Fibroblast of the conjunctiva (primary cell): ENCODE data around the gene RPS6KL1.

Experiments
- DNase-seq: peaks from one replicate; pipeline ENCODE4 v3.0.0-alpha.2; 2010; ENCODE audit warnings: low read depth

Gene RPS6KL1

GRCh38 chr14:74912801-74913200 is 10.3 kb downstream of the RPS6KL1 start:
- no peak for DNase-seq

- DNase-seq = no peak
Observed at GRCh38 chr14:74912111-74912510, 10.9 kb downstream of the RPS6KL1 start.

GRCh38 chr14:74911704-74912103 is 11.4 kb downstream of the RPS6KL1 start:
- DNase-seq = no peak

- no peak for DNase-seq
Observed at GRCh38 chr14:74911221-74911620, 11.8 kb downstream of the RPS6KL1 start.

- DNase-seq = no peak
Observed at GRCh38 chr14:74910556-74910955, 12.5 kb downstream of the RPS6KL1 start.

GRCh38 chr14:74909911-74910310 is 13.1 kb downstream of the RPS6KL1 start:
- no peak for DNase-seq

GRCh38 chr14:74909501-74909900 is 13.6 kb downstream of the RPS6KL1 start:
- DNase-seq = no peak

GRCh38 chr14:74908861-74909341 is 14.2 kb downstream of the RPS6KL1 start:
- DNase-seq = no peak

- no peak for DNase-seq
Observed at GRCh38 chr14:74907744-74908143, 15.3 kb downstream of the RPS6KL1 start.

- no peak for DNase-seq
Observed at GRCh38 chr14:74906925-74907521, 16.0 kb downstream of the RPS6KL1 start.

- peak; percentile 27 for DNase-seq
Observed at GRCh38 chr14:74905595-74906142, 17.4 kb downstream of the RPS6KL1 start.

- DNase-seq = no peak
Observed at GRCh38 chr14:74904635-74905503, 18.2 kb downstream of the RPS6KL1 start.

GRCh38 chr14:74902941-74903705 is 19.9 kb downstream of the RPS6KL1 start:
- no peak for DNase-seq

- no peak for DNase-seq
Observed at GRCh38 chr14:74898694-74899093, 24.4 kb downstream of the RPS6KL1 start.

- no peak for DNase-seq
Observed at GRCh38 chr14:74898083-74898482, 25.0 kb downstream of the RPS6KL1 start.

- no peak for DNase-seq
Observed at GRCh38 chr14:74897642-74898041, 25.4 kb downstream of the RPS6KL1 start.

GRCh38 chr14:74896400-74896799 is 26.7 kb downstream of the RPS6KL1 start:
- DNase-seq = no peak

- DNase-seq = no peak
Observed at GRCh38 chr14:74893614-74894091, 29.4 kb downstream of the RPS6KL1 start.

- no peak for DNase-seq
Observed at GRCh38 chr14:74892745-74893144, 30.3 kb downstream of the RPS6KL1 start.

- no peak for DNase-seq
Observed at GRCh38 chr14:74891870-74892269, 31.2 kb downstream of the RPS6KL1 start.

- DNase-seq = no peak
Observed at GRCh38 chr14:74890262-74890661, 32.8 kb downstream of the RPS6KL1 start.
